CD4-positive, alpha-beta memory T cell (primary cell): ENCODE data around the gene LRRC8C. TPM values are rescaled to one million over a fixed set of nuclear protein-coding genes. Genes with fewer than 3 reads are reported as not detected.

Experiments
- CTCF ChIA-PET: fragments of 350-600 bp; sonication (Branson Sonifier 250); formaldehyde crosslinking; loops from one replicate; lab custom pipeline; 2021; ENCODE audit warnings: inconsistent platforms; ENCODE audit not compliant: partially characterized antibody; lab: Charles Lee
- POLR2A ChIA-PET: fragments of 350-600 bp; sonication (Branson Sonifier 250); formaldehyde crosslinking; loops from one replicate; lab custom pipeline; 2021; ENCODE audit not compliant: partially characterized antibody; lab: Charles Lee
- DNase-seq, 5 donors: peaks; one replicate each; pipeline versions ENCODE4 v3.0.0 to v3.0.0-alpha.2; 2020 to 2022; ENCODE audit warnings: mixed read lengths in 1 of 5
- H3K27ac ChIP-seq: one replicate; pipeline ENCODE4 v1.7.0; 2013; ENCODE audit warnings: low read depth, low read length
- H3K27me3 ChIP-seq: 2 replicates; pipeline ENCODE4 v1.7.0; 2013; ENCODE audit warnings: mild to moderate bottlenecking, low read length, moderate library complexity; ENCODE audit not compliant: insufficient read depth
- H3K36me3 ChIP-seq: 2 replicates; pipeline ENCODE4 v1.7.0; 2013; ENCODE audit warnings: mild to moderate bottlenecking, low read length, moderate library complexity; ENCODE audit not compliant: insufficient read depth
- H3K4me1 ChIP-seq: 2 replicates; pipeline ENCODE4 v1.7.0; 2013; ENCODE audit warnings: mild to moderate bottlenecking, low read length, moderate library complexity; ENCODE audit not compliant: insufficient read depth
- H3K4me3 ChIP-seq, 2 donors: one replicate each; pipeline ENCODE4 v1.7.0; 2013; ENCODE audit warnings: low read length in 2 of 2, mild to moderate bottlenecking in 1 of 2
- H3K9me3 ChIP-seq, 2 donors: one replicate each; pipeline ENCODE4 v1.7.0; 2013; ENCODE audit warnings: low read length in 2 of 2, control low read depth in 1 of 2; ENCODE audit not compliant: control insufficient read depth in 1 of 2
- H3K27ac Mint-ChIP-seq, 7 donors: one replicate each; pipeline ENCODE4 v1.8.0; 2020 to 2021; ENCODE audit warnings: mixed read lengths in 7 of 7, mild to moderate bottlenecking in 6 of 7, inconsistent platforms in 3 of 7, moderate library complexity in 3 of 7
- H3K27me3 Mint-ChIP-seq, 2 donors: one replicate each; pipeline ENCODE4 v1.8.0; 2020 to 2021; ENCODE audit warnings: mixed read lengths in 2 of 2
- H3K36me3 Mint-ChIP-seq, 2 donors: one replicate each; pipeline ENCODE4 v1.8.0; 2020 to 2021; ENCODE audit warnings: mixed read lengths in 2 of 2, inconsistent platforms in 1 of 2, mild to moderate bottlenecking in 1 of 2
- H3K4me1 Mint-ChIP-seq, 4 donors: one replicate each; pipeline ENCODE4 v1.8.0; 2020 to 2021; ENCODE audit warnings: mixed read lengths in 4 of 4, mild to moderate bottlenecking in 1 of 4
- H3K4me3 Mint-ChIP-seq, 8 donors: one replicate each; pipeline ENCODE4 v1.8.0; 2020 to 2021; ENCODE audit warnings: mixed read lengths in 8 of 8, mild to moderate bottlenecking in 7 of 8, moderate library complexity in 6 of 8, inconsistent platforms in 3 of 8
- H3K9me3 Mint-ChIP-seq, 8 donors: one replicate each; pipeline ENCODE4 v1.8.0; 2020 to 2021; ENCODE audit warnings: mixed read lengths in 8 of 8, mild to moderate bottlenecking in 5 of 8, inconsistent platforms in 3 of 8, moderate library complexity in 1 of 8
- intact Hi-C: fragments of 100-400 bp; cut with micrococcal nuclease; formaldehyde crosslinking; loops from one replicate; pipeline ENCODE4 v1.15.1; 2023
- polyA plus RNA-seq, 2 donors: library from polyadenylated mRNA; unstranded; fragments of 300-500 nt; fragmentation: Illumina TruSeq; gene quantifications; one replicate each; pipeline ENCODE4 v1.2.3, GENCODE V29; 2021
- total RNA-seq, 2 experiments: library from RNA; stranded (reverse); gene quantifications; one replicate each; pipeline ENCODE4 v1.2.3, GENCODE V29; 2021

The LRRC8C gene
- total and polyA plus RNA-seq, 4 experiments from 2014 or later: 21.2 to 57.1 (median 43.4) TPM

- Mint-ChIP-seq H3K27ac (peak overlapping the region; percentile 86 to 97 (median 92)), H3K4me1 (peaks cover 68 to 91% (median 83%) of the 10 kb centered on the region in 4 donors), H3K4me3 (peak overlapping the region; percentile 65 to 92 (median 80)), H3K36me3 (peaks cover 33 to 44% of the 10 kb centered on the region in 2 donors), H3K9me3 (peaks cover 0 to 13% (median 0%) of the 10 kb centered on the region in 8 donors), H3K27me3 (no peaks in the 10 kb centered on the region)
- Histone ChIP-seq H3K4me3 (no peak overlapping the region), H3K27me3 (no peaks in the 10 kb centered on the region), H3K36me3 (no peaks in the 10 kb centered on the region), H3K9me3 (no peaks in the 10 kb centered on the region), H3K4me1 (peaks cover 76% of the 10 kb centered on the region), H3K27ac (peak overlapping the region; percentile 57)
- POLR2A ChIA-PET: interaction anchor here (0.9 to 15.0 kb wide), 11 partner anchors 9 to 136 kb away, joined by 3 to 257 read pairs (median 6); partner anchors contain the start of genes LRRC8B and LRRC8C
- intact Hi-C loops: loop anchor here (1.0 kb wide), 1 partner anchor 11 kb away; no protein-coding TSS in a partner anchor
- peak in 3 of 5 donors; percentile 21 to 49 (median 38) for DNase-seq
- CTCF ChIA-PET: interaction anchor here (0.6 to 4.3 kb wide), 9 partner anchors 8 to 178 kb away, joined by 3 to 33 read pairs (median 4); no protein-coding TSS in a partner anchor
These were observed 27.5 kb downstream of the LRRC8C start for GRCh38 chr1:89660224-89661061.

- ChIA-PET CTCF (interaction anchor here (1.6 to 2.0 kb wide), 2 partner anchors 55 to 97 kb away, joined by 3 to 6 read pairs; no protein-coding TSS in a partner anchor), POLR2A (no interaction called here)
- no peaks in the 10 kb centered on the region for H3K27me3 ChIP-seq
- DNase-seq: no peak
- peak overlapping the region in 1 of 7 donors; percentile 58 for H3K27ac Mint-ChIP-seq
- no peaks in the 10 kb centered on the region for H3K9me3 ChIP-seq
- peaks cover 76% of the 10 kb centered on the region for H3K4me1 ChIP-seq
- H3K36me3 Mint-ChIP-seq: peaks cover 30 to 47% of the 10 kb centered on the region in 2 donors
- no peak overlapping the region for H3K27ac ChIP-seq
- H3K9me3 Mint-ChIP-seq: peaks cover 0 to 13% (median 0%) of the 10 kb centered on the region in 8 donors
- peaks cover 72 to 96% (median 80%) of the 10 kb centered on the region in 4 donors for H3K4me1 Mint-ChIP-seq
- H3K4me3 Mint-ChIP-seq: peak overlapping the region in 3 of 8 donors; percentile 10 to 69 (median 41)
- no peak overlapping the region for H3K4me3 ChIP-seq
- H3K36me3 ChIP-seq: no peaks in the 10 kb centered on the region
- H3K27me3 Mint-ChIP-seq: no peaks in the 10 kb centered on the region
- intact Hi-C loops: no loop called here
These were observed 33.0 kb downstream of the LRRC8C start for GRCh38 chr1:89665941-89666340.

GRCh38 chr1:89666640-89667039, 33.7 kb downstream of the LRRC8C start:
- intact Hi-C loops: loop anchor here (1.0 kb wide), 1 partner anchor 7 kb away; no protein-coding TSS in a partner anchor
- H3K27ac ChIP-seq: no peak overlapping the region
- Mint-ChIP-seq H3K36me3 (peaks cover 28 to 41% of the 10 kb centered on the region in 2 donors), H3K27ac (peak overlapping the region in 6 of 7 donors; percentile 11 to 80 (median 68)), H3K27me3 (no peaks in the 10 kb centered on the region), H3K4me1 (peaks cover 72 to 96% (median 80%) of the 10 kb centered on the region in 4 donors), H3K4me3 (peak overlapping the region in 5 of 8 donors; percentile 5 to 69 (median 52)), H3K9me3 (peaks cover 0 to 13% (median 0%) of the 10 kb centered on the region in 8 donors)
- POLR2A ChIA-PET: interaction anchor here (6.5 kb wide), 1 partner anchor 8 kb away, joined by 41 read pairs; no protein-coding TSS in a partner anchor
- no peaks in the 10 kb centered on the region for H3K27me3 ChIP-seq
- no peak for DNase-seq
- H3K4me1 ChIP-seq: peaks cover 76% of the 10 kb centered on the region
- H3K36me3 ChIP-seq: no peaks in the 10 kb centered on the region
- H3K9me3 ChIP-seq: no peaks in the 10 kb centered on the region
- no peak overlapping the region for H3K4me3 ChIP-seq
- CTCF ChIA-PET: interaction anchor here (1.5 to 1.8 kb wide), 4 partner anchors 9 to 96 kb away, joined by 3 to 8 read pairs (median 5); no protein-coding TSS in a partner anchor

- POLR2A ChIA-PET: interaction anchor here (0.6 to 6.5 kb wide), 5 partner anchors 9 to 95 kb away, joined by 3 to 41 read pairs (median 3); no protein-coding TSS in a partner anchor
- Histone ChIP-seq H3K4me1 (peaks cover 76% of the 10 kb centered on the region), H3K36me3 (no peaks in the 10 kb centered on the region), H3K4me3 (no peak overlapping the region), H3K27ac (no peak overlapping the region), H3K9me3 (no peaks in the 10 kb centered on the region), H3K27me3 (no peaks in the 10 kb centered on the region)
- peak overlapping the region in 5 of 8 donors; percentile 7 to 69 (median 51) for H3K4me3 Mint-ChIP-seq
- H3K36me3 Mint-ChIP-seq: peaks cover 25 to 39% of the 10 kb centered on the region in 2 donors
- no peaks in the 10 kb centered on the region for H3K27me3 Mint-ChIP-seq
- H3K9me3 Mint-ChIP-seq: peaks cover 0 to 9% (median under 1%) of the 10 kb centered on the region in 8 donors
- no peak for DNase-seq
- CTCF ChIA-PET: interaction anchor here (0.6 to 2.0 kb wide), 8 partner anchors 8 to 184 kb away, joined by 3 to 8 read pairs (median 4); partner anchors contain the start of gene LRRC8C
- peak overlapping the region in 5 of 7 donors; percentile 58 to 81 (median 79) for H3K27ac Mint-ChIP-seq
- intact Hi-C loops: loop anchor here (1.0 kb wide), 1 partner anchor 8 kb away; no protein-coding TSS in a partner anchor
- peaks cover 72 to 97% (median 81%) of the 10 kb centered on the region in 4 donors for H3K4me1 Mint-ChIP-seq
These were observed 34.8 kb downstream of the LRRC8C start for GRCh38 chr1:89667691-89668090.

DNA sequence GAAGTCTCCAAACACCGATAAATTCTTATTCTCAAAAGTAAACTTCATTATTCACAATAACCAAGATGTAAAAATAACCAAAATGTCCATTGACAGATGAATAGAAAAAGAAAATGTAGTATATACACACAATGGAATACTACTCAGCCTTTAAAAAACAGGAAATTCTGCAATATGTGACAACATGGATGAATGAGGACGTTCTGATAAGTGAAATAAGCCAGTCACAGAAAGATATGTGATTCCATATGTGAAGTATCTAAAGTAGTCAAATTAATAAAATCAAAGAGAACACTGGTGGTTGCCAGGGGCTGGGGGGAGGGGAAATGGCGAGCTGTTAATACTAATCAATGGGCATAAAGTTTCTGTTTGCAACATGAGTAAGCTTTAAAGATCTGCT, 36.0 kb downstream of the LRRC8C start:
- H3K36me3 ChIP-seq: no peaks in the 10 kb centered on the region
- ChIA-PET CTCF (interaction anchor here (1.1 to 2.3 kb wide), 5 partner anchors 9 to 185 kb away, joined by 3 to 19 read pairs (median 5); no protein-coding TSS in a partner anchor), POLR2A (interaction anchor here (0.9 to 6.5 kb wide), 4 partner anchors 10 to 542 kb away, joined by 3 to 41 read pairs (median 5); no protein-coding TSS in a partner anchor)
- peaks cover 0 to 7% (median under 1%) of the 10 kb centered on the region in 8 donors for H3K9me3 Mint-ChIP-seq
- intact Hi-C loops: no loop called here
- peaks cover 89% of the 10 kb centered on the region for H3K4me1 ChIP-seq
- H3K27ac ChIP-seq: no peak overlapping the region
- H3K27ac Mint-ChIP-seq: peak overlapping the region in 6 of 7 donors; percentile 21 to 93 (median 74)
- no peak for DNase-seq
- no peaks in the 10 kb centered on the region for H3K27me3 ChIP-seq
- H3K4me3 ChIP-seq: no peak overlapping the region
- peak overlapping the region in 4 of 8 donors; percentile 12 to 44 (median 32) for H3K4me3 Mint-ChIP-seq
- no peaks in the 10 kb centered on the region for H3K9me3 ChIP-seq
- H3K4me1 Mint-ChIP-seq: peaks cover 80 to 97% (median 87%) of the 10 kb centered on the region in 4 donors
- H3K27me3 Mint-ChIP-seq: no peaks in the 10 kb centered on the region
- H3K36me3 Mint-ChIP-seq: peaks cover 27 to 37% of the 10 kb centered on the region in 2 donors

DNA sequence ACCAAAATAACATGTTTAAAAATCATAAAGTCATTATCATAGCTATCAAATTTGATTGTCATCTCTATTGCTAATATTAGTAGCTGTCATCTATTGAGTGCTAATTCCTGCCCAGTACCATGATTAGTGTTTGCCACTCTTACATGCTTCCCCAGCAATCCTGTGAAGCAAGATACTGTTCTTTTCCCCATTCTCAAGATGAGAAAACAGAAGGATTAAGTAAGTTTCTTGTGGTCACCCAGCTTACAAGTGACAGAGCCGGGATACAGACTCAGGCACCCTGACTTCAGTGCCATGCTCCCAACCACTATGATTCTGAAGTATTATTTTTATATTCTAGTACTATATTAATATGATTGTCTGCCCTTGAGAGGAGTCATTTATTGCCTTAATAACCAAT, 36.5 kb downstream of the LRRC8C start:
- H3K4me3 ChIP-seq: no peak overlapping the region
- H3K27me3 ChIP-seq: no peaks in the 10 kb centered on the region
- Mint-ChIP-seq H3K36me3 (peaks cover 24 to 33% of the 10 kb centered on the region in 2 donors), H3K27me3 (no peaks in the 10 kb centered on the region), H3K4me1 (peaks cover 79 to 97% (median 88%) of the 10 kb centered on the region in 4 donors), H3K9me3 (peaks cover 0 to 2% (median 0%) of the 10 kb centered on the region in 8 donors), H3K4me3 (peak overlapping the region in 7 of 8 donors; percentile 18 to 77 (median 64)), H3K27ac (peak overlapping the region; percentile 37 to 93 (median 70))
- H3K27ac ChIP-seq: no peak overlapping the region
- ChIA-PET POLR2A (interaction anchor here (0.9 to 6.5 kb wide), 5 partner anchors 11 to 543 kb away, joined by 3 to 41 read pairs (median 6); no protein-coding TSS in a partner anchor), CTCF (interaction anchor here (0.9 to 2.3 kb wide), 8 partner anchors 9 to 186 kb away, joined by 3 to 19 read pairs (median 4); no protein-coding TSS in a partner anchor)
- no peak for DNase-seq
- intact Hi-C loops: no loop called here
- peaks cover 91% of the 10 kb centered on the region for H3K4me1 ChIP-seq
- H3K9me3 ChIP-seq: no peaks in the 10 kb centered on the region
- no peaks in the 10 kb centered on the region for H3K36me3 ChIP-seq
